Measurements from ENCODE around the gene MAD2L1. TPM values are rescaled to one million over a fixed set of nuclear protein-coding genes. Genes with fewer than 3 reads are reported as not detected.

MAD2L1 gene
- 90.2 and 94.5 TPM in 2 replicates for total RNA-seq
- long read RNA-seq, full-length matches to known transcripts = 567 of 575 reads
- long read RNA-seq, partial matches to known transcripts = 3 of 575 reads
- long read RNA-seq, other reads (novel, unspliced or antisense) = 5 of 575 reads

DNA sequence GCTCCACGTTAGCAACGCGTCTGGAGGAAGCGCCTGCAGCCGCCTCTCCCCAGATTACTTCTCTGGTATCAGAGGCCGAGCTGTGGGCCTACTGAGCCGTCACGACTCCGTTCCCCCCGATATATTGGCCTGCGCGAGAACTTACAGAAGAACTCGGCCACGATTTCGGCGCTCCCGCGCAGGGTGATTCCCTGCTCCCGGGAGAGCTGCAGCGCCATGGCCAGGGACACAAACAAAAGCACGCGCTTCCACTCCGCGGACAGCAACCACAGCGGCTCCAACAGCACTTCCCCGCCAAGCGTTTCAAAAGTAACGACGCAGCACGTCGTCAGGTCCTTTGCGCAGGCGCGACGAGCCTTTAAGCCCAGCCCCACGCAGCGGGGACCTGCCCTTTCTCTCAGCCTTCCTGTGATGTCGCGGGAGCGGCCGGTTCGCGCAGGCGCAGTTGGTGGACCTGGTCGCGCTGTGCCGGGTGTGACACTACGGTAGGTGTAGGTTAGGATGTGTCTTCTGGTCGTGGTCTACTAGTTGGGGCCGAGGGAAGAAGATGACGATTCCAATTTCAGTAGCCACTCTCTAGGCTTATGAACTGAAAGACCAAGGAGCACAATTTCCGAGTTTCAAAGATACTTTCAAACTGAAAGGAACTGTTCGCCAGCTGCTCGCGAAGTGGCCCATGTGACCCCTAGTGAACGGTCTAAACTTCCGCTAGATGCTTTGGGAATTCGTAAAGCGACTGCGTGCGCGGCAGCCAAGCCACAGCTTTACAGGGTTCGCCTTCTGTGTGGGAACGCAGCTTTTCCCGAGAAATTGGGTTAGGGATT is at the start of gene MAD2L1:
MAD2L1 (minus strand) TSS at position 332 of the 824 bp plus-strand sequence; CDS start at position 218, 114 bp downstream.
- DNase-seq (ENCODE audit: low read depth, low spot score) = peak; percentile 96

GRCh38 chr4:120111745-120112144 is 45.1 kb upstream of the MAD2L1 start:
- peaks cover 2% of the 10 kb centered on the region for H3K36me3 Mint-ChIP-seq (ENCODE audit: low read depth)
- peaks cover 4% of the 10 kb centered on the region for H3K9me3 Mint-ChIP-seq
- no peaks in the 10 kb centered on the region for H3K4me1 Mint-ChIP-seq
- TF ChIP-seq, protein P1, sequence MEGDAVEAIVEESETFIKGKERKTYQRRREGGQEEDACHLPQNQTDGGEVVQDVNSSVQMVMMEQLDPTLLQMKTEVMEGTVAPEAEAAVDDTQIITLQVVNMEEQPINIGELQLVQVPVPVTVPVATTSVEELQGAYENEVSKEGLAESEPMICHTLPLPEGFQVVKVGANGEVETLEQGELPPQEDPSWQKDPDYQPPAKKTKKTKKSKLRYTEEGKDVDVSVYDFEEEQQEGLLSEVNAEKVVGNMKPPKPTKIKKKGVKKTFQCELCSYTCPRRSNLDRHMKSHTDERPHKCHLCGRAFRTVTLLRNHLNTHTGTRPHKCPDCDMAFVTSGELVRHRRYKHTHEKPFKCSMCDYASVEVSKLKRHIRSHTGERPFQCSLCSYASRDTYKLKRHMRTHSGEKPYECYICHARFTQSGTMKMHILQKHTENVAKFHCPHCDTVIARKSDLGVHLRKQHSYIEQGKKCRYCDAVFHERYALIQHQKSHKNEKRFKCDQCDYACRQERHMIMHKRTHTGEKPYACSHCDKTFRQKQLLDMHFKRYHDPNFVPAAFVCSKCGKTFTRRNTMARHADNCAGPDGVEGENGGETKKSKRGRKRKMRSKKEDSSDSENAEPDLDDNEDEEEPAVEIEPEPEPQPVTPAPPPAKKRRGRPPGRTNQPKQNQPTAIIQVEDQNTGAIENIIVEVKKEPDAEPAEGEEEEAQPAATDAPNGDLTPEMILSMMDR (conservative IDR thresholded peaks at IDR 0.05) = no peak
- no peak overlapping the region for H3K27ac Mint-ChIP-seq (ENCODE audit: unreplicated experiment)
- H3K4me3 Mint-ChIP-seq = no peak overlapping the region
- no peak for DNase-seq (ENCODE audit: low read depth, low spot score)
- no peaks in the 10 kb centered on the region for H3K27me3 Mint-ChIP-seq (ENCODE audit: low read depth)

More for the DNA sequence above, at the start of gene MAD2L1:
- Mint-ChIP-seq H3K36me3 (ENCODE audit: low read depth) (no peaks in the 10 kb centered on the region), H3K4me3 (peak within 1 kb of the TSS; percentile 95), H3K4me1 (peaks cover 56% of the 10 kb centered on the region), H3K27me3 (ENCODE audit: low read depth) (no peaks in the 10 kb centered on the region), H3K27ac (ENCODE audit: unreplicated experiment) (peak within 1 kb of the TSS; percentile 99), H3K9me3 (no peaks in the 10 kb centered on the region)
- TF ChIP-seq, protein P1 (conservative IDR thresholded peaks at IDR 0.05) = no peak

DNA sequence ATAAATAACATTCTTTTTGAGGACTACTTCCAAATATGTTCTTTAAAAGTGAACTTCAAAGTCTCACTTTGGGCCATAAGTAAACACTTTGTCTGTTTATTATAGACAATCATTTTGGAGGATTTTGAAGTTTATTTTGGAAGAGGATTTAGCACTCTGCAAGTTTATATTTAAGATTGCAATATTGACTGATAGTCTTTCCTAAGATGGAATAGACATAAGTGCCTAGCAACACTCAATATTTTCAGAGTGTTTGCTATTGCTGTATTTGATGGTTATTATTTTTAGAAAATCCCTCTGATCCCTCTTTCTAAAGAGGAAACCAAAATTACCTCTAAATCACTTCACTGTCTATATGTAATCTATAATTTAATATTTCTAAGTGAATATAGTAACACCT is 42.8 kb upstream of the MAD2L1 start:
- Mint-ChIP-seq H3K36me3 (ENCODE audit: low read depth) (no peaks in the 10 kb centered on the region), H3K9me3 (no peaks in the 10 kb centered on the region), H3K4me3 (no peak overlapping the region), H3K4me1 (no peaks in the 10 kb centered on the region), H3K27ac (ENCODE audit: unreplicated experiment) (no peak overlapping the region), H3K27me3 (ENCODE audit: low read depth) (no peaks in the 10 kb centered on the region)
- TF ChIP-seq, protein P1 (conservative IDR thresholded peaks at IDR 0.05) = no peak
- DNase-seq (ENCODE audit: low read depth, low spot score) = no peak

GRCh38 chr4:120105472-120105871 is 38.8 kb upstream of the MAD2L1 start:
- DNase-seq (ENCODE audit: low read depth, low spot score) = no peak
- H3K9me3 Mint-ChIP-seq = peaks cover 2% of the 10 kb centered on the region
- TF ChIP-seq, protein P1 (conservative IDR thresholded peaks at IDR 0.05) = no peak
- H3K27ac Mint-ChIP-seq (ENCODE audit: unreplicated experiment) = no peak overlapping the region
- H3K36me3 Mint-ChIP-seq (ENCODE audit: low read depth) = no peaks in the 10 kb centered on the region
- H3K27me3 Mint-ChIP-seq (ENCODE audit: low read depth) = no peaks in the 10 kb centered on the region
- no peak overlapping the region for H3K4me3 Mint-ChIP-seq
- no peaks in the 10 kb centered on the region for H3K4me1 Mint-ChIP-seq

DNA sequence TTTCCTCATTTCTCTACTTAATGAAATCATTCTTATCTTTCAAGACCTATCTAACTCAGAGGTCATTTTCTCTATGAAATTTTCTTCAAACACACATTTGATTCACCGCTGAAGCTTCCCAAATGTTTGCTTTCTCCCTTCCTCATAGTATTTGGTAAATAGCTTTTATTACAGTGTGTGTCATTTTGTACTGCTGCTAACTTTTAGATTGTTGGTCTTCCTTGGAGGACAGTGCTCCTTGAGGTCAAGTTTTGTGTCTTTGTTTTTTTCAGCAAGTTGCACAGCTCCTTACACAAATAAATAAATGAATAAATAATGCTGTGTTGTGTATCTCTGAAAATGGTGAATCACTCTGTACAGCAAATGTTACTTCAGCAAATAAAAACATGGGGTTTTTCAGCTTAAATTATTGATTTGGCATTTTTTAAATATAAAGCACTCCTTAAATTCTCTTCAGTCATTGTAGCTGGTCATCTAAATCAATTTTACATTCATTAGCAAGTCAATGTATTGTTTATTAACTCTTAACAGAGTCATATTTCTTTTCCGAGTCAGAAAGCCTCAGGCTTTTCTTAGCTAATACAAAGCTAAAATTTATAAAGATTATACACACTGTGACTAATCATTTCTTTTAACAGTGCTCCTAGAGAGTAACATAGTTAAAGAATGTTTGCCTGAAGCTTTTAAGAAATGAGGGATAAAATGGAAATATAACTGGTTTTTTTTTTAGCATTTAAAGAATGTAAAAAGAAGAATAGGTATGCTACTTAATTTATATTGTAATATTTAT is 30.1 kb upstream of the MAD2L1 start:
- no peak overlapping the region for H3K27ac Mint-ChIP-seq (ENCODE audit: unreplicated experiment)
- no peaks in the 10 kb centered on the region for H3K27me3 Mint-ChIP-seq (ENCODE audit: low read depth)
- no peak for DNase-seq (ENCODE audit: low read depth, low spot score)
- TF ChIP-seq, protein P1 (conservative IDR thresholded peaks at IDR 0.05) = no peak
- no peaks in the 10 kb centered on the region for H3K36me3 Mint-ChIP-seq (ENCODE audit: low read depth)
- H3K4me1 Mint-ChIP-seq = peaks cover 20% of the 10 kb centered on the region
- H3K9me3 Mint-ChIP-seq = no peaks in the 10 kb centered on the region
- no peak overlapping the region for H3K4me3 Mint-ChIP-seq

All from neural crest cell (in vitro differentiated cells).